Measurements from ENCODE around the gene CSNK1D. TPM values are rescaled to one million over a fixed set of nuclear protein-coding genes. Genes with fewer than 3 reads are reported as not detected.

The CSNK1D gene
- total RNA-seq, 2 experiments from 2014 or later: 118 to 182 TPM

DNA sequence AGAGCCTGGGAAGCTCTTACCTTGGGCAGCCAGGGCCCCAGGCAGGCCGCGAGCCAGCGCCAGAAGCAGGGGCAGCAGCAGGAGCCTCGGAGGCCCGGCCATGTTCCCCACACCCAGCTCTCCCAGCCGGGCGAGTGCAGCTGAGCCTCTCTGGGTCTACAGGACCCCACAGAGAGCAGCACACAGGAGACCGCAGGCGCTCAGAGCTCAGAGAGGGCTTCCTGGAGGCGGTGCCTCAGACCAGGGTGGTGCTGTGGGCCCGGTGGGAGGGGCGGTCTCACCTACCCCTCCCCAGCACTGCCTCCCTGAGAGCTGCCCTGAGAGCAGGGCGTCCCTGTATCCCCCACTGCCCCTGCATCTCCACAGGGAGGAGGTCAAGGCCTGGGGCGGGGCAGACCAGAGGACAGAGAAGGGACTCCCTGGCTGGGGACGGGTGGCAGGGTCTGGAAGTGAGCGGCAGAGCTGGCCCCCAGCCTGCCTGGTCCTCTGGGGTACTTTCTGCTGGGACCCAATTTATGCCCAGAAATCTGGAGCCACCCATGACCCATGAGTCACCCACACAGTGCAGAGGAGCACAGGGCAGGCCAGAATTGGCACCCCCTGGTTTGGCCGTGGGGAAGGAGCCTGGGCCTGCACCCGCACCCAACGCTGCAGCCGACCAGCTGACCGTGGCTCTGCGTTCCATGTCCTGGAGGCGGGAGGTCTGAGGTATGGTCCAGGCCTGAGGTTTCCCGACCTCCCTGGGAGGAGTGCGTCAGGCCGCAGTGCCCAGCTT is 44.1 kb upstream of the CSNK1D start, which contains the start of gene CD7:
CD7 (minus strand) TSS at position 215 of the 775 bp plus-strand sequence; CDS start at position 102, 113 bp downstream.
- H3K27ac Mint-ChIP-seq: peak within 1 kb of the TSS; percentile 98
- POLR2A ChIA-PET: interaction anchor here (1.2 to 2.7 kb wide), 5 partner anchors 9 to 35 kb away, joined by 4 to 94 read pairs (median 10); no protein-coding TSS in a partner anchor
- intact Hi-C loops (cut with DNase I, micrococcal nuclease): loop anchor here in 1 of 2 experiments (2.0 kb wide), 1 partner anchor 79 kb away; no protein-coding TSS in a partner anchor

DNA sequence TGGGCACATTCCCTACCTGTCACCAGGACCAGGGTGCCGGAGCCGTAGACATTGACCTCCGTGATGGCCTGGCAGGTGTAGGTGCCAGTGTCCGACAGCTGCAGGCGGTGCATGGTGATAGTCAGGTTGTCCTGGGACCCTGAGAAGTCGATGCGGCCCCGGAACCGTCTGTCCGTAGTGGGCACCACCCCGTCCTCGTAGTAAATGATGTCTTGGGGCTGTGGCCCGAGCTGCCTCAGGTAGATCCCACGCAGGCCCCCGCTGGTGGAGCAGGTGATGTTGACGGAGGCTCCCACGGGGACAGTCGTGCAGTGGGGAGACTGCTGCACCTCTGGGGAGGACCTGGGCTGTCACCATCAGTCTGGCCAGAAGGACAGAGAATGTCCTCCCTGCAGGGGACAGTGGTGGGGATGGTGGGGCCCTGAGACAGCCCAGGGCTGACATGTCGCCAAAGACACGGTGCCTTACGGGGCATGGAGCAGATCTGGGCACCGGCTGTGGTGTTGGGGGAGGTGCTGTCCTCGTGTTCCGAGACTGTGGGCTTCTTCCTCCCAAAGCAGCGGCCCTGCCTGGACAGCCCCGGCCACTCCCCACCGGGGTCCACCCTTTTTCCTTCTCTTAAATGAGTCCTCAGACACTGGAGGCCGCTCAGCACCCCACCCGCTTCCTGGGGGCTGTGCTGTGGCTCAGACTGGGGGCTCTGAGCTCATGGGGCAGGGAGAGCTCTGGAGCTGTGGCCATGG is 43.3 kb upstream of the CSNK1D start:
- POLR2A ChIA-PET: interaction anchor here (1.2 to 2.7 kb wide), 5 partner anchors 8 to 34 kb away, joined by 4 to 94 read pairs (median 10); no protein-coding TSS in a partner anchor
- intact Hi-C loops (cut with DNase I, micrococcal nuclease): loop anchor here in 1 of 2 experiments (2.0 kb wide), 1 partner anchor 78 kb away; no protein-coding TSS in a partner anchor
- Mint-ChIP-seq H3K9me3 (ENCODE audit: low read depth) (no peaks in the 10 kb centered on the region), H3K27ac (peak overlapping the region; percentile 98), H3K4me3 (no peak overlapping the region), H3K4me1 (peaks cover 8% of the 10 kb centered on the region), H3K36me3 (ENCODE audit: low read depth) (peaks cover 41% of the 10 kb centered on the region), H3K27me3 (no peaks in the 10 kb centered on the region)
- DNase-seq (peak; percentile 60), ATAC-seq (peak; percentile 11)
- CTCF ChIA-PET: interaction anchor here (0.7 to 2.1 kb wide), 11 partner anchors 10 to 111 kb away, joined by 3 to 7 read pairs (median 3); no protein-coding TSS in a partner anchor

More for the DNA sequence above, 44.1 kb upstream of the CSNK1D start, which contains the start of gene CD7:
- Mint-ChIP-seq H3K36me3 (ENCODE audit: low read depth) (peaks cover 47% of the 10 kb centered on the region), H3K27me3 (no peaks in the 10 kb centered on the region), H3K4me1 (peaks cover 8% of the 10 kb centered on the region), H3K9me3 (ENCODE audit: low read depth) (no peaks in the 10 kb centered on the region), H3K4me3 (no peak within 1 kb of the TSS)
- CTCF ChIA-PET: interaction anchor here (0.5 to 2.1 kb wide), 11 partner anchors 11 to 111 kb away, joined by 3 to 7 read pairs (median 3); no protein-coding TSS in a partner anchor
- peak; percentile 74 for ATAC-seq
- peak; percentile 85 for DNase-seq

- Mint-ChIP-seq H3K4me1 (peaks cover 5% of the 10 kb centered on the region), H3K27me3 (no peaks in the 10 kb centered on the region), H3K27ac (peak overlapping the region; percentile 98), H3K4me3 (no peak overlapping the region), H3K36me3 (ENCODE audit: low read depth) (peaks cover 36% of the 10 kb centered on the region), H3K9me3 (ENCODE audit: low read depth) (no peaks in the 10 kb centered on the region)
- intact Hi-C loops (cut with DNase I, micrococcal nuclease): loop anchor here in 1 of 2 experiments (2.0 kb wide), 1 partner anchor 77 kb away; no protein-coding TSS in a partner anchor
- peak; percentile 64 for DNase-seq
- peak; percentile 30 for ATAC-seq
- CTCF ChIA-PET: interaction anchor here (2.1 kb wide), 1 partner anchor 14 kb away, joined by 6 read pairs; no protein-coding TSS in a partner anchor
- POLR2A ChIA-PET: interaction anchor here (2.3 to 2.7 kb wide), 2 partner anchors 15 to 23 kb away, joined by 10 to 94 read pairs; no protein-coding TSS in a partner anchor
Observed at GRCh38 chr17:82315703-82316358, 42.3 kb upstream of the CSNK1D start.

- POLR2A ChIA-PET: no interaction called here
- DNase-seq: peak; percentile 23
- Mint-ChIP-seq H3K4me1 (peaks cover 5% of the 10 kb centered on the region), H3K9me3 (ENCODE audit: low read depth) (no peaks in the 10 kb centered on the region), H3K36me3 (ENCODE audit: low read depth) (peaks cover 36% of the 10 kb centered on the region), H3K27ac (peak overlapping the region; percentile 98), H3K4me3 (no peak overlapping the region), H3K27me3 (no peaks in the 10 kb centered on the region)
- no peak for ATAC-seq
- CTCF ChIA-PET: interaction anchor here (0.7 kb wide), 1 partner anchor 17 kb away, joined by 4 read pairs; no protein-coding TSS in a partner anchor
- intact Hi-C loops (cut with DNase I, micrococcal nuclease): no loop called here
Observed at GRCh38 chr17:82314727-82315605, 41.5 kb upstream of the CSNK1D start.

DNA sequence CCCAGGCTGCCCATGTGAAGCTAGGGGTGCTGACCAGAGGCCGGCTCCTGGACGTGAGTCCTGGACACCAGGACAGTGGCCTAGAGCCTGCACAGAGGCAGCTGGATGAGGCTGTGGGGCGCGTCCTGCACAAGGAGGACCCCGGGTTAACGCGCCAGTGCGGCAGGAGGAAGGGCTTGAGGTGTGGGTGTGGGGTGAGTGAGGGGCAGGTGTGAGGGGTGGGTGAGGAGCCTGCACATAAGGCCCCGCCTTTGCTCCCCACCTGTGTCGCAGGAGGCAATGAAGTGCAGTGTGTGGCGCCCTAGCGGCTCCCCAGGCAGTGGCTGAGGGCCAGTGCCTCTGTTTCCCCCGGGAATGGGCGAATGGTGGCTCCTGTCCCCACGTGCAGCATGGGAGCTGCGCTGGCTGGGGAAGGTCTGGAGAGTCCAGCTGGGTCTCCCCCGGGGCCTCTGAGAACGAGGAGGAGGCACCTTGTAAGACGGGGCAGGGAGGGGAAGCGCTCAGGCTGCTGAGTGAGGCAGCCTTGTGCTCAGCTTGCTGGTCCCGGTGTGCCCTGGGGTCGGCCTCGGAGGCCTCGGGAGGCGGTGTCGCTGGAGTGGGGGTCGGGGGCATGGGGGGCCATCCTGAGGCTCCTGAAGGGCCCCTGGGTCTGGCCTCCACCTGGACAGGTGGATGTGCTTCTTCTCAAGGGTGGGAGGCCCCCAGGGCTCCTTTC is 40.7 kb upstream of the CSNK1D start:
- H3K4me3 Mint-ChIP-seq: no peak overlapping the region
- DNase-seq (no peak), ATAC-seq (no peak)
- H3K9me3 Mint-ChIP-seq (ENCODE audit: low read depth): no peaks in the 10 kb centered on the region
- H3K36me3 Mint-ChIP-seq (ENCODE audit: low read depth): peaks cover 36% of the 10 kb centered on the region
- no peaks in the 10 kb centered on the region for H3K27me3 Mint-ChIP-seq
- H3K27ac Mint-ChIP-seq: peak overlapping the region; percentile 55
- intact Hi-C loops (cut with DNase I, micrococcal nuclease): no loop called here
- CTCF ChIA-PET: interaction anchor here (0.7 kb wide), 1 partner anchor 16 kb away, joined by 4 read pairs; no protein-coding TSS in a partner anchor
- peaks cover 5% of the 10 kb centered on the region for H3K4me1 Mint-ChIP-seq
- POLR2A ChIA-PET: interaction anchor here (1.3 to 1.6 kb wide), 2 partner anchors 10 to 13 kb away, joined by 3 to 4 read pairs; no protein-coding TSS in a partner anchor

GRCh38 chr17:82313195-82314011 is 39.9 kb upstream of the CSNK1D start:
- POLR2A ChIA-PET: interaction anchor here (0.9 to 1.7 kb wide), 4 partner anchors 8 to 15 kb away, joined by 3 to 9 read pairs (median 4); no protein-coding TSS in a partner anchor
- Mint-ChIP-seq H3K4me1 (peaks cover 8% of the 10 kb centered on the region), H3K9me3 (ENCODE audit: low read depth) (no peaks in the 10 kb centered on the region), H3K27me3 (no peaks in the 10 kb centered on the region), H3K36me3 (ENCODE audit: low read depth) (peaks cover 36% of the 10 kb centered on the region), H3K4me3 (peak overlapping the region; percentile 23), H3K27ac (peak overlapping the region; percentile 55)
- DNase-seq: no peak
- ATAC-seq: no peak
- intact Hi-C loops (cut with DNase I, micrococcal nuclease): no loop called here
- CTCF ChIA-PET: interaction anchor here (0.7 to 1.2 kb wide), 2 partner anchors 8 to 111 kb away, joined by 3 to 4 read pairs; no protein-coding TSS in a partner anchor

- DNase-seq (no peak), ATAC-seq (no peak)
- POLR2A ChIA-PET: interaction anchor here (1.2 to 1.7 kb wide), 2 partner anchors 9 to 14 kb away, joined by 6 to 9 read pairs; no protein-coding TSS in a partner anchor
- Mint-ChIP-seq H3K36me3 (ENCODE audit: low read depth) (peaks cover 41% of the 10 kb centered on the region), H3K4me3 (no peak overlapping the region), H3K4me1 (peaks cover 15% of the 10 kb centered on the region), H3K27me3 (no peaks in the 10 kb centered on the region), H3K9me3 (ENCODE audit: low read depth) (peaks cover 4% of the 10 kb centered on the region), H3K27ac (no peak overlapping the region)
- CTCF ChIA-PET: no interaction called here
- intact Hi-C loops (cut with DNase I, micrococcal nuclease): no loop called here
Observed at GRCh38 chr17:82311971-82312370, 38.5 kb upstream of the CSNK1D start.

- H3K4me1 Mint-ChIP-seq: peaks cover 26% of the 10 kb centered on the region
- no peak for ATAC-seq
- no peak overlapping the region for H3K27ac Mint-ChIP-seq
Observed at GRCh38 chr17:82310877-82311276, 37.4 kb upstream of the CSNK1D start.

More at GRCh38 chr17:82310877-82311276, 37.4 kb upstream of the CSNK1D start:
- intact Hi-C loops (cut with DNase I, micrococcal nuclease): no loop called here
- no peak overlapping the region for H3K4me3 Mint-ChIP-seq
- H3K27me3 Mint-ChIP-seq: no peaks in the 10 kb centered on the region
- H3K9me3 Mint-ChIP-seq (ENCODE audit: low read depth): peaks cover 7% of the 10 kb centered on the region
- ChIA-PET POLR2A (interaction anchor here (0.6 to 1.2 kb wide), 4 partner anchors 11 to 73 kb away, joined by 3 to 6 read pairs (median 3); no protein-coding TSS in a partner anchor), CTCF (no interaction called here)
- no peak for DNase-seq
- H3K36me3 Mint-ChIP-seq (ENCODE audit: low read depth): peaks cover 35% of the 10 kb centered on the region

Data from activated CD4-positive, alpha-beta T cell treated with anti-CD3 and anti-CD28 coated beads for 36 hours (primary cell).